HepG2 (cell line): ENCODE data around the gene ATXN1L.

ENCODE experiments used
- CHD4 ChIP-seq: fragments of 200-600 bp; sonication (generic); IDR thresholded peaks from 2 replicates; pipeline ENCODE4 v1.7.0; 2017; ENCODE audit warnings: mild to moderate bottlenecking, low read length, borderline replicate concordance
- FOXJ3 ChIP-seq: sonication (generic); formaldehyde crosslinking; IDR thresholded peaks from 2 replicates; pipeline ENCODE4 v1.4.0; 2020; ENCODE audit warnings: missing genetic modification reagents, mild to moderate bottlenecking, borderline replicate concordance
- FOXK2 ChIP-seq: fragments of 450-650 bp; IDR thresholded peaks from 2 replicates; pipeline ENCODE4 v1.6.1; 2016
- KLF15 ChIP-seq: sonication (generic); formaldehyde crosslinking; IDR thresholded peaks from 2 replicates; pipeline ENCODE4 v1.8.1; 2023; ENCODE audit warnings: borderline replicate concordance, mild to moderate bottlenecking, inconsistent platforms, missing genetic modification reagents, mixed read lengths
- SRF ChIP-seq: IDR thresholded peaks from 2 replicates; pipeline ENCODE4 v1.6.1; 2011; ENCODE audit warnings: mild to moderate bottlenecking, low read depth, low read length, moderate library complexity
- STAG1 ChIP-seq: sonication (generic); formaldehyde crosslinking; IDR thresholded peaks from 2 replicates; pipeline ENCODE4 v1.4.0; 2020; ENCODE audit warnings: missing genetic modification reagents
- ZBTB21 ChIP-seq: sonication (generic); formaldehyde crosslinking; IDR thresholded peaks from 2 replicates; pipeline ENCODE4 v1.4.0; 2020; ENCODE audit warnings: missing genetic modification reagents
- ZNF253 ChIP-seq: sonication (generic); formaldehyde crosslinking; IDR thresholded peaks from 2 replicates; pipeline ENCODE4 v1.8.0; 2022; ENCODE audit warnings: mild to moderate bottlenecking, missing genetic modification reagents, borderline replicate concordance
- ZZZ3 ChIP-seq: sonication (generic); formaldehyde crosslinking; IDR thresholded peaks from 2 replicates; pipeline ENCODE4 v1.4.0; 2020; ENCODE audit warnings: missing genetic modification reagents, mild to moderate bottlenecking, borderline replicate concordance
- TF ChIP-seq, protein P1 (sequence below): sonication (generic); formaldehyde crosslinking; IDR thresholded peaks from 2 replicates; pipeline ENCODE4 v1.5.0; 2020; ENCODE audit warnings: missing genetic modification reagents
- TF ChIP-seq, protein P2 (sequence below): sonication (generic); formaldehyde crosslinking; IDR thresholded peaks from 2 replicates; pipeline ENCODE4 v1.5.1; 2020; ENCODE audit warnings: mild to moderate bottlenecking, missing genetic modification reagents, borderline replicate concordance
- TF ChIP-seq, protein P3 (sequence below): sonication (generic); formaldehyde crosslinking; IDR thresholded peaks from 2 replicates; pipeline ENCODE4 v1.8.1; 2023; ENCODE audit warnings: mild to moderate bottlenecking, missing genetic modification reagents

DNA sequence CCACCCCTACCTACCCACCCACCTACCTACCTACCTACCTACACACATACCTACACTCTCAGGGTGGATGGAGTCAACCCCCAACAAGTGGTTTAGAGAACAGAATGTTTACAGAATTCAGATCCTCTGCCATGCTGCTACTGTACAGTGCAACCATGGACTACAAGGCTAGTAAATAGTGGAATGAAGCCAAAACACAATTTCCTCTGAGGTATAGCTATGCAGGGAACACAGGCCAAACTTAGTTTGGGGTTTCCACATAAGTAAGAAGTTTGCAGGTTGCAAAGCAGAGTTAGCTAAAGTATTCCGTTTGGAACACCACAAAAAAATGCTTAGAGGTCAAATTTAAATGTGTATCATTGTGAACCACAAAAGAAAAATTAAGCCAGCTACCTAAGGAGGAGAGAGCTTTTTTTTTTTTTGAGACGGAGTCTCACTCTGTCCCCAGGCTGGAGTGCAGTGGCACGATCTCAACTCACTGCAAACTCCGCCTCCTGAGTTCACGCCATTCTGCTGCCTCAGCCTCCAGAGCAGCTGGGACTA is 34.4 kb upstream of the ATXN1L start:
- TF ChIP-seq SRF: no peak
- no peak for TF ChIP-seq ZNF253 (CRISPR knock-in tag)
- TF ChIP-seq ZBTB21 (CRISPR knock-in tag): no peak
- TF ChIP-seq, protein P1, sequence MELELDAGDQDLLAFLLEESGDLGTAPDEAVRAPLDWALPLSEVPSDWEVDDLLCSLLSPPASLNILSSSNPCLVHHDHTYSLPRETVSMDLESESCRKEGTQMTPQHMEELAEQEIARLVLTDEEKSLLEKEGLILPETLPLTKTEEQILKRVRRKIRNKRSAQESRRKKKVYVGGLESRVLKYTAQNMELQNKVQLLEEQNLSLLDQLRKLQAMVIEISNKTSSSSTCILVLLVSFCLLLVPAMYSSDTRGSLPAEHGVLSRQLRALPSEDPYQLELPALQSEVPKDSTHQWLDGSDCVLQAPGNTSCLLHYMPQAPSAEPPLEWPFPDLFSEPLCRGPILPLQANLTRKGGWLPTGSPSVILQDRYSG (CRISPR knock-in tag): no peak
- TF ChIP-seq, protein P2, sequence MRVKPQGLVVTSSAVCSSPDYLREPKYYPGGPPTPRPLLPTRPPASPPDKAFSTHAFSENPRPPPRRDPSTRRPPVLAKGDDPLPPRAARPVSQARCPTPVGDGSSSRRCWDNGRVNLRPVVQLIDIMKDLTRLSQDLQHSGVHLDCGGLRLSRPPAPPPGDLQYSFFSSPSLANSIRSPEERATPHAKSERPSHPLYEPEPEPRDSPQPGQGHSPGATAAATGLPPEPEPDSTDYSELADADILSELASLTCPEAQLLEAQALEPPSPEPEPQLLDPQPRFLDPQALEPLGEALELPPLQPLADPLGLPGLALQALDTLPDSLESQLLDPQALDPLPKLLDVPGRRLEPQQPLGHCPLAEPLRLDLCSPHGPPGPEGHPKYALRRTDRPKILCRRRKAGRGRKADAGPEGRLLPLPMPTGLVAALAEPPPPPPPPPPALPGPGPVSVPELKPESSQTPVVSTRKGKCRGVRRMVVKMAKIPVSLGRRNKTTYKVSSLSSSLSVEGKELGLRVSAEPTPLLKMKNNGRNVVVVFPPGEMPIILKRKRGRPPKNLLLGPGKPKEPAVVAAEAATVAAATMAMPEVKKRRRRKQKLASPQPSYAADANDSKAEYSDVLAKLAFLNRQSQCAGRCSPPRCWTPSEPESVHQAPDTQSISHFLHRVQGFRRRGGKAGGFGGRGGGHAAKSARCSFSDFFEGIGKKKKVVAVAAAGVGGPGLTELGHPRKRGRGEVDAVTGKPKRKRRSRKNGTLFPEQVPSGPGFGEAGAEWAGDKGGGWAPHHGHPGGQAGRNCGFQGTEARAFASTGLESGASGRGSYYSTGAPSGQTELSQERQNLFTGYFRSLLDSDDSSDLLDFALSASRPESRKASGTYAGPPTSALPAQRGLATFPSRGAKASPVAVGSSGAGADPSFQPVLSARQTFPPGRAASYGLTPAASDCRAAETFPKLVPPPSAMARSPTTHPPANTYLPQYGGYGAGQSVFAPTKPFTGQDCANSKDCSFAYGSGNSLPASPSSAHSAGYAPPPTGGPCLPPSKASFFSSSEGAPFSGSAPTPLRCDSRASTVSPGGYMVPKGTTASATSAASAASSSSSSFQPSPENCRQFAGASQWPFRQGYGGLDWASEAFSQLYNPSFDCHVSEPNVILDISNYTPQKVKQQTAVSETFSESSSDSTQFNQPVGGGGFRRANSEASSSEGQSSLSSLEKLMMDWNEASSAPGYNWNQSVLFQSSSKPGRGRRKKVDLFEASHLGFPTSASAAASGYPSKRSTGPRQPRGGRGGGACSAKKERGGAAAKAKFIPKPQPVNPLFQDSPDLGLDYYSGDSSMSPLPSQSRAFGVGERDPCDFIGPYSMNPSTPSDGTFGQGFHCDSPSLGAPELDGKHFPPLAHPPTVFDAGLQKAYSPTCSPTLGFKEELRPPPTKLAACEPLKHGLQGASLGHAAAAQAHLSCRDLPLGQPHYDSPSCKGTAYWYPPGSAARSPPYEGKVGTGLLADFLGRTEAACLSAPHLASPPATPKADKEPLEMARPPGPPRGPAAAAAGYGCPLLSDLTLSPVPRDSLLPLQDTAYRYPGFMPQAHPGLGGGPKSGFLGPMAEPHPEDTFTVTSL (CRISPR knock-in tag): no peak
- TF ChIP-seq CHD4: no peak
- TF ChIP-seq FOXJ3 (CRISPR knock-in tag): no peak
- TF ChIP-seq, protein P3, sequence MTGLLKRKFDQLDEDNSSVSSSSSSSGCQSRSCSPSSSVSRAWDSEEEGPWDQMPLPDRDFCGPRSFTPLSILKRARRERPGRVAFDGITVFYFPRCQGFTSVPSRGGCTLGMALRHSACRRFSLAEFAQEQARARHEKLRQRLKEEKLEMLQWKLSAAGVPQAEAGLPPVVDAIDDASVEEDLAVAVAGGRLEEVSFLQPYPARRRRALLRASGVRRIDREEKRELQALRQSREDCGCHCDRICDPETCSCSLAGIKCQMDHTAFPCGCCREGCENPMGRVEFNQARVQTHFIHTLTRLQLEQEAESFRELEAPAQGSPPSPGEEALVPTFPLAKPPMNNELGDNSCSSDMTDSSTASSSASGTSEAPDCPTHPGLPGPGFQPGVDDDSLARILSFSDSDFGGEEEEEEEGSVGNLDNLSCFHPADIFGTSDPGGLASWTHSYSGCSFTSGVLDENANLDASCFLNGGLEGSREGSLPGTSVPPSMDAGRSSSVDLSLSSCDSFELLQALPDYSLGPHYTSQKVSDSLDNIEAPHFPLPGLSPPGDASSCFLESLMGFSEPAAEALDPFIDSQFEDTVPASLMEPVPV (CRISPR knock-in tag): no peak
- no peak for TF ChIP-seq KLF15 (CRISPR knock-in tag)
- TF ChIP-seq FOXK2: no peak
- no peak for TF ChIP-seq ZZZ3 (CRISPR knock-in tag)
- TF ChIP-seq STAG1 (CRISPR knock-in tag): no peak
